H1 (cell line): ENCODE data around the gene PNPLA3.

ENCODE experiments used
- GABPA ChIP-seq: IDR thresholded peaks from 2 replicates; pipeline ENCODE4 v1.6.1; 2011; ENCODE audit warnings: mild to moderate bottlenecking, low read length, moderate library complexity, borderline replicate concordance; ENCODE audit not compliant: insufficient read depth
- JUN ChIP-seq: IDR thresholded peaks from 2 replicates; pipeline ENCODE4 v1.6.1; 2011; ENCODE audit warnings: low read depth, mild to moderate bottlenecking, improper control_type of control experiment, low read length
- JUND ChIP-seq: IDR thresholded peaks from 2 replicates; pipeline ENCODE4 v1.6.1; 2011; ENCODE audit warnings: mild to moderate bottlenecking, improper control_type of control experiment, low read length
- RXRA ChIP-seq: IDR thresholded peaks from 2 replicates; pipeline ENCODE4 v1.6.1; 2011; ENCODE audit warnings: low read depth, mild to moderate bottlenecking, low read length, moderate library complexity; ENCODE audit not compliant: insufficient read depth
- TF ChIP-seq, protein P1 (sequence below), 3 experiments: IDR thresholded peaks; 1 replicate in 2 of 3; 2 replicates in 1 of 3; pipeline versions ENCODE4 v1.5.1 to v1.6.1; 2011; ENCODE audit warnings: low read length in 3 of 3, mild to moderate bottlenecking in 3 of 3, inconsistent platforms in 2 of 3, low read depth in 1 of 3, moderate library complexity in 1 of 3; ENCODE audit not compliant: insufficient read depth in 1 of 3; ENCODE audit errors: control extremely low read depth in 1 of 3

DNA sequence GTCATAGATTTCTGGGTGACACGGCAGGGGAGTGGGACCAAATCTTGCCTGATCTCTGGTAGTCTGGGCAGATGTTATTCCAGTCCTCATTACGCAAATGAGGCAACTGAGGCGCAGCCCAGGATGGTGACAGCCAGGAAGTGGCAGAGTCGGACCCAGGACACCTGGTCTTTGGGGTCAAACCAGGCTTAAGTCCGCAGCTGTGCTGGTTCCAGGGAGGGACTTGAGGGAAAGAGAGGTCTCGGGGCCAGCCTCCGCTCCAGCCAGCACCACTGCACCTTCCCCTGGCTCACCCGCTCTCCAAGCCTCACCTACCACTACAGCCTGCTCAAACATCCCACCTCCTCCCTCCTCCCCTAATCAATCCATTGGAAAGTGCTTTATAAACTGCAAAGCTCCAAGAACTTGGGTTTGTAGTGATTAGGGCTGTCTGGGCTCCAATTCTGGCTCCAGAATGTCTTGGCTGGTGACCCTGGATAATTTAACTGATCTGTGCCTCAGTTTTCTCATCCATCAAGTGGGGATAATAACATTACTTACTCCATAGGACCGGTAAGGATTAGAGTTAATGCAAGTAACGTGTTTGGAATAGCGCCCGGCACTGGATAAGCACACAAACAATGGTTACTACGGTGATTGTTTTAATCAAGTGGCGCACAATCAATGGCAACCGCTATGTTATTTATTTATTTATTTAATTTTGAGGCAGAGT is 31.3 kb upstream of the PNPLA3 start:
- TF ChIP-seq, protein P1, sequence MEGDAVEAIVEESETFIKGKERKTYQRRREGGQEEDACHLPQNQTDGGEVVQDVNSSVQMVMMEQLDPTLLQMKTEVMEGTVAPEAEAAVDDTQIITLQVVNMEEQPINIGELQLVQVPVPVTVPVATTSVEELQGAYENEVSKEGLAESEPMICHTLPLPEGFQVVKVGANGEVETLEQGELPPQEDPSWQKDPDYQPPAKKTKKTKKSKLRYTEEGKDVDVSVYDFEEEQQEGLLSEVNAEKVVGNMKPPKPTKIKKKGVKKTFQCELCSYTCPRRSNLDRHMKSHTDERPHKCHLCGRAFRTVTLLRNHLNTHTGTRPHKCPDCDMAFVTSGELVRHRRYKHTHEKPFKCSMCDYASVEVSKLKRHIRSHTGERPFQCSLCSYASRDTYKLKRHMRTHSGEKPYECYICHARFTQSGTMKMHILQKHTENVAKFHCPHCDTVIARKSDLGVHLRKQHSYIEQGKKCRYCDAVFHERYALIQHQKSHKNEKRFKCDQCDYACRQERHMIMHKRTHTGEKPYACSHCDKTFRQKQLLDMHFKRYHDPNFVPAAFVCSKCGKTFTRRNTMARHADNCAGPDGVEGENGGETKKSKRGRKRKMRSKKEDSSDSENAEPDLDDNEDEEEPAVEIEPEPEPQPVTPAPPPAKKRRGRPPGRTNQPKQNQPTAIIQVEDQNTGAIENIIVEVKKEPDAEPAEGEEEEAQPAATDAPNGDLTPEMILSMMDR (IDR thresholded peaks at IDR 0.05; ENCODE audit: control extremely low read depth in 1 of 3, insufficient read depth in 1 of 3, low read depth in 1 of 3, low read length in 3 of 3): no peak
- TF ChIP-seq GABPA: no peak
- no peak for TF ChIP-seq JUND
- TF ChIP-seq RXRA: no peak
- no peak for TF ChIP-seq JUN
